Cortex of kidney (tissue), 1 donor: ENCODE measurements around the gene TANC1.

ENCODE experiments used
- DNase-seq: peaks from one replicate; lab custom pipeline; 2025; lab: John Stamatoyannopoulos, UW

The TANC1 gene

GRCh38 chr2:159225025-159226016 is 256.9 kb downstream of the TANC1 start:
- no peak for DNase-seq

DNA sequence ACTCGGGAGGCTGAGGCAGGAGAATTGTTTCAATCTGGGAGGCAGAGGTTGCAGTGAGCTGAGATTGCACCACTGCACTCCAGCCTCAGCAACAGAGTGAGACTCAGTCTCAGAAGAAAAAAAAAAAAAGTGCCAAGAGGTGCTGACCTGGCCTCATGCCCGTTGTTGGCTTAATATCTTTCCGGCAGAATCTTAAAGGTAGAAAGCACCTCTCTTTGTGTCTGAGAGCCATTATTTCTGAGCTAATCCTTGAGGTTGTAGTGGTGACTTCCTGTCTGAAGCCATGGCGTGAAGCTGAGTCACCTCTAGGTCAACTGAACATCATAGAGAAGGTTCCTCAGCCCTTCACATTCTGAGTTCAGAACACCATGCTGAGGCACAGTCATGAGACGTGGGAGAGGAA is 257.6 kb downstream of the TANC1 start:
- DNase-seq: no peak

GRCh38 chr2:159226608-159227385 is 258.4 kb downstream of the TANC1 start:
- no peak for DNase-seq

DNA sequence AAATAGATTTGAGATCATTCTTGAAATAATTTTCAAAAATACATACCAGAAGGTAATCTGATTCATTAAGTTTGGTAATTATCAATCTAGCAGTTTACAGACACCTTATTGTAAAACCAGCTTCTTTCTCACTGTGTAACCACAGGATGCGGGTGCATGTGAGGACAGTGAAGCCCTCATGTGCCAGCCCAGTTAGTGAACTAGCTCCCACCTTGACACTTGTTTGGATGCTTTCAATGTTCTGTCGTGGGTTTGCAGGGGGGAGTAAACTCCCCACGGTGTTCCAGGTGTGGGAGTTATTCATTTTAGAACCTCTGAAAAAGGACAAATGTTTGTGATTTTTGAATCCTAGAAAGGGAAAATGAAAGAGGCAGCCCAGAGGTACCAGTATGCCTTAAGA is 259.0 kb downstream of the TANC1 start:
- no peak for DNase-seq

- no peak for DNase-seq
Measured at GRCh38 chr2:159228081-159228581, 259.7 kb downstream of the TANC1 start.

DNA sequence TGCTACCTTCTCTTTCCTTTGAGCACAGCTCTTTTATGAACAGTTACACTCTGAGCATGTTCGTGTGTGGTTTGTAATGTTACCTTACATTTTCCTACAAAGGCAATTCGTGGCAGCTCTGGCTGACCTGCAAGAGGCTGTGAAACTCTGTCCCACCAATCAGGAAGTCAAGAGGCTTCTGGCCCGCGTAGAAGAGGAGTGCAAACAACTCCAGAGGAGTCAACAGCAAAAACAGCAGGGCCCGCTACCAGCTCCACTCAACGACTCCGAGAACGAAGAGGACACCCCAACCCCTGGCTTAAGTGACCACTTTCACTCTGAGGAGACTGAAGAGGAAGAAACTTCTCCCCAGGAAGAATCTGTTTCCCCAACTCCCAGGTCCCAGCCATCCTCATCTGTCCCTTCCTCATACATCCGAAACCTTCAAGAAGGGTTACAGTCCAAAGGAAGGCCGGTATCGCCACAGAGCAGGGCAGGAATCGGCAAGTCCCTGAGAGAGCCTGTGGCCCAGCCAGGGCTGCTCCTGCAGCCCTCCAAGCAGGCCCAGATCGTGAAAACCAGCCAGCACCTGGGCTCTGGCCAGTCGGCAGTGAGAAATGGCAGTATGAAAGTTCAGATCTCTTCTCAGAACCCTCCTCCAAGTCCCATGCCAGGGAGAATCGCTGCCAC is 261.2 kb downstream of the TANC1 start:
- no peak for DNase-seq

GRCh38 chr2:159230145-159230877 is 261.9 kb downstream of the TANC1 start:
- DNase-seq: no peak

GRCh38 chr2:159232456-159233170 is 264.2 kb downstream of the TANC1 start:
- no peak for DNase-seq

DNA sequence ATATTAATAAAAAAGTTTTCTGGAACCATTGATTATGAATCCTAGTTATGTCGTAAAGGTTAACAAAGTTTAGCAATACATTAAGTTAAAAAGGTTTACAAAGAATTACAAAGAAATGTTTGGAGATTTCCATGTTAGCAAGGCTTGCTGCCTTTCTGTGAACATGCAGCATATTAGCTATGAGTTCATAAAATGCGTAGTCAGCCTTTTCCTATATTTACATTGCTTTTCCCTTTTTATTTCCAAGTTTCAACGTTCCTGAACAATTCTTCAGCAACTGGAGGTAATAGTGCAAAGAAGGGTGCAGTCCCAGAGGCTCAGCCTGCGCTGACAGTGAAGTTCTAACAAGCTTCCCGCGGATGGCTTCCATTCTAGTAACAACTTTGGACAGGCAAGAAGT is 266.4 kb downstream of the TANC1 start:
- DNase-seq: no peak

GRCh38 chr2:159243529-159243928 is 275.1 kb downstream of the TANC1 start:
- DNase-seq: no peak

GRCh38 chr2:159246325-159246988 is 278.0 kb downstream of the TANC1 start:
- no peak for DNase-seq

- no peak for DNase-seq
Measured at GRCh38 chr2:159249990-159250715, 281.7 kb downstream of the TANC1 start.

GRCh38 chr2:159251296-159252173 is 283.1 kb downstream of the TANC1 start:
- no peak for DNase-seq

DNA sequence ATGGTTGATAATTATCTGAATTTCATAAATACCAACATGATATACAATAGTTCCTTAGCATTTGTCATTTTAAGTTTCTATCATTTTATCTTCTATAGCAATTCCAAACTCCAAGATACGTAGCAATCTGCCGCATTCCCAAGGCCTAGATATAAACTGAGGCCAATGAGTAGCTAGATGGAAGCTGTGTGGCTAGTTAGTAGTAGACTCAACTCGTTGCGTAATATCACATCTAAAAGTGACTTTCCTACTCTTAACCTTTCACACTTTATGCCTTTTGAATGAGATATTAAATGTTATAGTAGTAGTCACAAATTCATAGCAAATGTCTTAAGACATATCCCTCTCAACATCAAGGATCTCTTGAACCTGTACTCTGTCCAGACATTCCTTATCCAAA is 284.5 kb downstream of the TANC1 start:
- DNase-seq: no peak

- DNase-seq: no peak
Measured at GRCh38 chr2:159256159-159256558, 287.7 kb downstream of the TANC1 start.

- no peak for DNase-seq
Measured at GRCh38 chr2:159262226-159262625, 293.8 kb downstream of the TANC1 start.

DNA sequence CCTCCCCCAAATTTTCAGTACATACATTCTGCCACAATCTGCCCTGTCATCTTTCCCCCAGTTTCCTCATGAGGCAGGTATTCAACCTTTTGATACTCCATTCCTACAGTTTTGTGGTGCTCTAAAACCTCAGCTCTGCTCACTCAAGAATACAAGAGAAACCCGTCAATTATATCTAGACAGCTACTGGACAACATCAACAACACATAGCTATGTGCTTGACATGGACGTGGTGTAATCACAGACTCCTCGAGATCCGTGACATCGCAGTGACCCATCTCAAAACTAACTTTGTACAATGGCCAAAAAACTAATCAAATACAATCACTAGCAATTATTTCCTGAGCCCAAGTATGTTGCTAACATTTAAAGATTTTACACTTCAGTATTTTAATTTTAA is 294.5 kb downstream of the TANC1 start:
- DNase-seq: no peak

- no peak for DNase-seq
Measured at GRCh38 chr2:159265171-159265576, 296.7 kb downstream of the TANC1 start.

DNA sequence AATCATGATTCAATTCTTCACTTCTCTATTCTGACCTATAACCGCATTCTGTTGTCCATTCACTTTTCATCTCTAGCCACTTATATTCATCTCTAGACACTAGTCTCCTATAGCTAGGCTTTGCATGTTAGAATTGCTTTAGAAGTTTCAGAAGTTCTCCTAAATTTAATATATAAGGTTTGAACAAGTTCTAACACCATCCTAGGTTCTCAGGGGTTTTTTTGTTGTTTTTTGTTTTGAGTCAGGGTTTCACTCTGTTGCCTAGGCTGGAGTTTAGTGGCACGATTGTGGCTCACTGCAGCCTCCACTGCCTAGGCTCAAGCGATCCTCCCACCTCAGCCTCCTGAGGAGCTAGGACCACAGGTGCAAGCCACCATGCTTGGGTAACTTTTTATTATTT is 298.1 kb downstream of the TANC1 start:
- DNase-seq: no peak
